Left ventricle myocardium inferior (tissue), 1 donor: ENCODE data around the gene APCDD1L. TPM values are rescaled to one million over a fixed set of nuclear protein-coding genes. Genes with fewer than 3 reads are reported as not detected.

Source experiments
- DNase-seq: peaks from one replicate; pipeline ENCODE4 v3.0.0-alpha.2; 2020
- H3K27ac ChIP-seq: fragments of 200-600 bp; replicated peaks from 2 replicates; pipeline ENCODE4 v1.8.0; 2021
- H3K27me3 ChIP-seq: fragments of 200-600 bp; 2 replicates; pipeline ENCODE4 v1.8.0; 2021; ENCODE audit warnings: low read depth
- H3K36me3 ChIP-seq: fragments of 200-600 bp; 2 replicates; pipeline ENCODE4 v1.8.0; 2021
- H3K4me1 ChIP-seq: fragments of 200-600 bp; 2 replicates; pipeline ENCODE4 v1.8.0; 2021
- H3K4me3 ChIP-seq: fragments of 200-600 bp; 2 replicates; pipeline ENCODE4 v1.8.0; 2021; ENCODE audit warnings: mild to moderate bottlenecking, moderate library complexity
- H3K9me3 ChIP-seq: fragments of 200-600 bp; replicated peaks from 2 replicates; pipeline ENCODE4 v1.8.0; 2021
- CTCF ChIP-seq: fragments of 200-600 bp; IDR thresholded peaks from 2 replicates; pipeline ENCODE4 v1.8.0; 2021; ENCODE audit warnings: antibody characterized with exemption, mild to moderate bottlenecking, borderline replicate concordance
- intact Hi-C: fragments of 100-400 bp; cut with micrococcal nuclease; formaldehyde crosslinking; loops from one replicate; pipeline ENCODE4 v1.11.0; 2022
- total RNA-seq: library from RNA; stranded (reverse); fragmentation: NEBNext Ultra II Directional; extraction: Animal tissue kit (Norgen Biotek cat#: 25700); gene quantifications from one replicate; pipeline ENCODE4 v1.2.1, GENCODE V29; 2021
- donor health status: DM: no; HTN: yes; CAD: no; lungs with severe emphysema.

Gene APCDD1L
- total RNA-seq, 1 donor from 2014 or later, result 0.91 TPM

GRCh38 chr20:58523072-58523970 lies 8.1 kb upstream of the APCDD1L start:
- Histone ChIP-seq H3K4me3 (no peak overlapping the region), H3K36me3 (no peaks in the 10 kb centered on the region), H3K9me3 (peaks cover 28% of the 10 kb centered on the region), H3K27ac (no peak overlapping the region), H3K27me3 (peaks cover 5% of the 10 kb centered on the region), H3K4me1 (no peaks in the 10 kb centered on the region)
- no peak for TF ChIP-seq CTCF
- no peak for DNase-seq
- intact Hi-C loops, result no loop called here

- DNase-seq, result no peak
- no peaks in the 10 kb centered on the region for H3K4me1 ChIP-seq
- H3K27me3 ChIP-seq, result peaks cover 8% of the 10 kb centered on the region
- TF ChIP-seq CTCF, result no peak
- no peak overlapping the region for H3K27ac ChIP-seq
- no peaks in the 10 kb centered on the region for H3K36me3 ChIP-seq
- H3K9me3 ChIP-seq, result peaks cover 26% of the 10 kb centered on the region
- intact Hi-C loops, result no loop called here
- no peak overlapping the region for H3K4me3 ChIP-seq
These were observed 7.5 kb upstream of the APCDD1L start for GRCh38 chr20:58522666-58523065.

GRCh38 chr20:58521763-58522162 lies 6.6 kb upstream of the APCDD1L start:
- H3K9me3 ChIP-seq, result peaks cover 17% of the 10 kb centered on the region
- DNase-seq, result no peak
- H3K27ac ChIP-seq, result no peak overlapping the region
- no peaks in the 10 kb centered on the region for H3K36me3 ChIP-seq
- intact Hi-C loops, result no loop called here
- H3K4me1 ChIP-seq, result no peaks in the 10 kb centered on the region
- no peak for TF ChIP-seq CTCF
- H3K4me3 ChIP-seq, result no peak overlapping the region
- H3K27me3 ChIP-seq, result peaks cover 12% of the 10 kb centered on the region

GRCh38 chr20:58519940-58520712 lies 4.9 kb upstream of the APCDD1L start:
- peaks cover under 1% of the 10 kb centered on the region for H3K9me3 ChIP-seq
- TF ChIP-seq CTCF, result no peak
- H3K27me3 ChIP-seq, result peaks cover 27% of the 10 kb centered on the region
- H3K36me3 ChIP-seq, result no peaks in the 10 kb centered on the region
- no peak overlapping the region for H3K27ac ChIP-seq
- intact Hi-C loops, result no loop called here
- H3K4me3 ChIP-seq, result no peak overlapping the region
- no peaks in the 10 kb centered on the region for H3K4me1 ChIP-seq
- no peak for DNase-seq

- DNase-seq, result no peak
- H3K27ac ChIP-seq, result no peak overlapping the region
- H3K9me3 ChIP-seq, result no peaks in the 10 kb centered on the region
- H3K36me3 ChIP-seq, result no peaks in the 10 kb centered on the region
- no peak overlapping the region for H3K4me3 ChIP-seq
- H3K4me1 ChIP-seq, result peaks cover 5% of the 10 kb centered on the region
- no peak for TF ChIP-seq CTCF
- intact Hi-C loops, result no loop called here
- H3K27me3 ChIP-seq, result peaks cover 38% of the 10 kb centered on the region
These were observed 3.8 kb upstream of the APCDD1L start for GRCh38 chr20:58518896-58519593.
